HG03457 (cell line): ENCODE results near the gene ACSF3.

Experiments used
- ATAC-seq: cut with Tn5 transposase; IDR thresholded peaks from one replicate; pipeline ENCODE4 v1.9.1; 2021; ENCODE audit warnings: moderate number of reproducible peaks; ENCODE audit not compliant: unreplicated experiment

ACSF3 gene

DNA sequence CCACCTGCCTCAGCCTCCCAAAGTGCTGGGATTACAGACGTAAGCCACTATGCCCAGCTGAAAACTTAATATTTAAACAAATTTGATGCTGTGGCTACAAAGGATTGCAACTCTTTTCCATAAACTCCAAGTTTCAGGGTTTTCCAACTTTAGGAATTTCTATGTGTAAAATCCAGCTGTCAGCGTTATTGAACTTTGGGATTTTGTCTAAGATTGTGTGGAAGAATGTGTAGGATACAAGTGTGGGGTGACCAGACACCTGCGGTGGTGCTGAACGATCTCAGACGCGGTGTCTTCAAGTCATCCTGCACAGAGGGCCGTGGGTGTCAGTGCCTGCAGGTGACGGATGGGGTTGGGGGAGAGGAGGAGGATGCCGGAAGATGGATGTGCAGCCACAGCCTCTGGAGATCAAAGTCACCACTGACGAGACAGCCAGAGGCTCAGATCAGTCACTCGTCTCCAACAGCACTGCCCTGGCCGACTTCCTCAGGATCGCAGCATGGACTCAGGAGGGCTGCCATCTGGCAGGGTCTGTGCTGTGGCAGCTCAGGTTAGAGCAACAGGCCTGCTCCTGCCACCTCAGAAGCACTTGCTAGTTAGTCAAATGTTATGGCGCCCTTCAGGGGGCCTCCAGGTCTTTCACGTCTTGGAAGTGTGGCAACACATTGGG lies 13.0 kb downstream of the ACSF3 start:
- no peak for ATAC-seq

DNA sequence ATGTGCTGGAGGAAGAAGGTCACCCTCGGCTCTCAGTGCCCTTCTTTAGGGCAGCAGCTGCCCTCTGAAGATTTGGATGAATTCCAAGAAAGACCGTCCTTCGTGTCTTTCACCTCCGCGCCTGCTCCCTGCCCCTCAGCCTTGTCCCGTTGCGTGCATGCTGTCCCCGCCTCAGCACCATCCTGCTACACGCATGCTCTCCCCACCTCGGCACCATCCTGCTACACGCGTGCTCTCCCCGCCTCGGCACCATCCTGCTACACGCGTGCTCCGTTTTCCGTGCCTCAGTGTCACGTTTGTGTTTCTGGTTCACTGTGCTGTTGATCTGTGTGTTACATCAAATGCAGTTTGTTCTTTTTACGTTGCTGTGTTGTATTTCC lies 13.5 kb downstream of the ACSF3 start:
- no peak for ATAC-seq

DNA sequence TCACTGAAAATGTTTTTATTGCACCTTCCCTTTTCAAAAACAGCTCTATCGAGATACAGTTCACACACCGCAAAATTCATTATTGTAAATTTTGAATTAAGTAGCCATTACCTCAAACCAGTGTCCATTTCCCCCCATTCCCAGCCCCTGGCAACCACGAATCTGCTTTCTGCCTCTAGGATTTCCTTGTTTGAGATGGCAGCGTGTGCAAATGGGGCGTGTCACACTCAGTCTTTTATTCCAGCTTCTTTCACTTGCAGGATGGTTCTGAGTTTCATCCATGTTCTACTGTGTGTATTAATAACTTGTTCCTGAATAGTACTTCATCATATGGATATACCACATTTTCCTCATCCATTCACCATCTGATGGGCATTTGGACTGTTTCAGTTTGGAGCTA lies 14.8 kb downstream of the ACSF3 start:
- no peak for ATAC-seq

DNA sequence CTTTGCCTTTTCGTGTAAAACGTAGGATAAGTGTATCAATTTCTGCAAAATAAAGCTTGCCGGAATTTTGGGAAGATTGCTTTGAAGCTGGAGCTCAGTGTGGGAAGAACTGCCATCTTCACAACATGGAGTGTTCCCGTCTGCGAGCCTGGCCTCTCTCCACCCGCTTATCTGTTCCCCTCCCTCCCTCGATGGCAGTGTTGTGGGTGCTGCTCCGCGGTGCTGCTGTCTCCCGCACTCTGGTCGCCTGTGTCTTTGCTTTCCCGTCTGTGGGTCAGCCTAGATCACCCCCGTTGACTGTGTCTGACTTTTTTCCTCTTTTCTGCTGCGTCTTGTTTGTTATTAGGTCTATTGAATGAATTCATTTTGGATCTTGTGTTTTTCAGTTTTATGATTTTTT lies 17.0 kb downstream of the ACSF3 start:
- ATAC-seq = no peak

DNA sequence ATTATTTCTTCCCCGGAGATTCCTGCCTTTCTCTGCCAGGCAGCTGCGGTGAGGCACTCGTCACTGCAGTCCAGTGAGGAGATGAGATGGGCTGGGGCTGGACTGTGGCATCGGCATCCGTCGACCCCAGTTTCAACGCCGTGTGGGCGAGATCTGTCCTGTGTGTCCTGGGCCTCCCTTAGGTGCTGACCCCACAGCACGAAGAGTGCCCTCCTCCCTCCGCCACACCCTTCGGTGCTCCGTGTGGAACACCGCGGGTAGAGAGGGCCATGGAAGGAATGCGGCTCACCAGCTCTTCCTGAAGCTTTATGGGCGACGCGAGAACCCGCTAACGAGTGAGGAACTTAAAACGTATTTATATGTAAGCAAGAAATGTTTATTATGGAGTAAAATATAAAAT lies 17.6 kb downstream of the ACSF3 start:
- no peak for ATAC-seq

DNA sequence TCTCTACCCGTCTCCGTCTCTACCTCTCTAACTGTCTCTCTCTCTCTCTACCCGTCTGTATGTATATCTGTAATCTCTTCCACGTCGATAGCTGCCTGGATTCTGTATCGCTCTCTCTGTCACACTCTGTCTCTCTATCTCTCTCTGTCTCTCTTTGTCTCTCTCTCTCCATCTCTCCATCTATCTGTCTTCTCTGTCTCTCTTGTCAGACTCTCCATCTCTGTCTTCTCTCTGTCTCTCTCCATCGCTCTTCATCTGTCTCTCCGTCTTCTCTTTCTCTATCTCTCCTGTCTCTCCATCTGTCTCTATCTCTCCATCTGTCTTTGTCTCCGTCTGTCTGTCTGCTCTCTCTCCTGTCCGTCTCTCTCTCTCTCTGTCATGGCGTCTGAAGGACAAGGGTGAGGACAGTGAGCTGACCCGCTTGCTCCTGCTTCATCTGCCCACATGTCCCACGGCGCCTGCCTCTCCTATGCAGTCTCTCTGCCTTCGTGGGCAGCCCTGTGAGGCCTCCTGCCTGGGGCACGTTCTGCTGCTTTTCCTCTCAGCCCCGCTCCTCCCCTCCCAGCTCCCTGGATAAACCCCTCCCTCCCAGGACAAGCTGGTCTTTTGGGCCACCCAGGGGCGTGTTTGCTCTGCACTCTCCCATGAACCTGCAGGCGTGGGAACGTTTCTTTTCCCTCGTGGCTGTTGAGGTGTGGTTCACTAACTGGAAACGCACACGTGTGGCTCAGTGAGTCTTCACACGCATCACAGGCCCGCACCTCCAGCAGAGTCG lies 18.9 kb downstream of the ACSF3 start:
- ATAC-seq = no peak

DNA sequence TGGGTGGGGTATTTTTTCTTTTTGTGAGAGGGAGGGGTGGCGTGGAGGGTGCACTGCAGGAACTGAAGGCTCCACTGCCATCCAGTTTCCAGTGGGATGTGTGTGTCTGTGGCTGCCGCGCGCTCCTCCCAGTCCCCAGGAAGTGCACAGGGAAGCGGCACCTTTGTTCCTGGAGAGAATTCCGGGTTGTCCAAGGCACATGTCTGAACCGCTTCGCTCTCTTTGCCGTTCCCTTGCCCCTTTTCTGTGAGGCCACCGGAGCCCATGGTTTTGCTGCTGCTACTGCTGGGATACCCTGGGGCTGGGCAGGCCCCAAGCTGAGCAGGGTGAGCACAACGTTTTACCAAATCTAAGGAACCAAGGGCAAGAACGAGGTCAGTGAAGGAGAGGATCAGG lies 19.5 kb downstream of the ACSF3 start:
- ATAC-seq = no peak

DNA sequence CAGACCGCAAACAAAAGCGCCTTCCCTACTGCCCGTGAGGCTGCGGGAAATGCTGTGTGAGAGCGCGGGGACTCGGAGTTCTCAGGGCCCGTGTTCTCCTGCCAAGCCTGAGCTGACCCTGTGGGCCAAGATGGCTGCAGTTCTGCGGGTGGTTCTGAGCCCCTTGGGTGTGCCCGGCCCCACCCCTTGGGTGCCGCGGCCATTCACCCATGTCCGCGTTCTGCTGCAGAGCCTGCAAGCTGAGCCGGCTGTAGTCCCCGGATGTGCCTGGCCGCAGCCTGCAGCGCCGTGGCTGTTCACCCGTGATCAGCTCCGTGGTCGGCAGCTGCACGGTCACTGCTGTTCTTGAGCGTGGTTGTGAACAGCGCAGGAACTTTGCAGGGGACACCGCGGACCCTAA lies 20.0 kb downstream of the ACSF3 start:
- ATAC-seq = no peak

DNA sequence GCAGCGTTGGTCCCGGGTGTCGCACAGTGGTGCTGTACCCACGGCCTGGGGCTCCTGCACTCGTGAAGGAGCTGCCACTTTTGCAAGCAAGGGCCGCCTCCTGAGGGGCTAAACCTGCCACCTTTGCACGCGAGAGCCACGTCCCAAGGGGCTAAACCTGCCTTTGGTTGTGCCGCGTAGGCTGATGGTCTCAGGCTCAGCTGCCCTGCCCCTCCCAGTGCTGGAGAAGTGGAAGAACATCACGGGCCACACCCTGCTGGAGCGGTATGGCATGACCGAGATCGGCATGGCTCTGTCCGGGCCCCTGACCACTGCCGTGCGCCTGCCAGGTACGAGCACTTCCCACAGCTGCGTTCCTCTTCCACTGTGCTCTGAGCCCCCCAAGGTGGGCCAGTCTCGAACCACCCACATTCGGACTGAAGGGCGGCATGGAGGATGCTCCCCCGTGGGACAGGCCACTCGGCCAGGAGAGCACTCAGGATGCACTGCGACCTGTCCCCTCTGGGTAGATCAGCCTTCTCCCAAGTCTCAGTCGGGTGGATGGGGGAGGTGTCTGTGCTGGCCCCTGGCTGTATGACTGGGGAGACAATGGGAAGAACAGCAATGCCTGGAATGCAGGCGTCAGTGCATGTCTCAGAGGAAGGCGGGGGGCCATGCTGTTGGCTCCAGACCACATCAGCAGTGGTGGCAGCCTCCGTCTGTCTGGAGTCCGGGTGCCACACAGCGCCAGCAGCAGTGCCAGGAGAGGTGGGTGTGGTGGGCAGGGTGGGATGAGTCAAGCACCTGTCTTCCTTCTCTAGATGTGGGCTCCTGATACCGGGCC lies 20.7 kb downstream of the ACSF3 start:
- ATAC-seq = no peak

DNA sequence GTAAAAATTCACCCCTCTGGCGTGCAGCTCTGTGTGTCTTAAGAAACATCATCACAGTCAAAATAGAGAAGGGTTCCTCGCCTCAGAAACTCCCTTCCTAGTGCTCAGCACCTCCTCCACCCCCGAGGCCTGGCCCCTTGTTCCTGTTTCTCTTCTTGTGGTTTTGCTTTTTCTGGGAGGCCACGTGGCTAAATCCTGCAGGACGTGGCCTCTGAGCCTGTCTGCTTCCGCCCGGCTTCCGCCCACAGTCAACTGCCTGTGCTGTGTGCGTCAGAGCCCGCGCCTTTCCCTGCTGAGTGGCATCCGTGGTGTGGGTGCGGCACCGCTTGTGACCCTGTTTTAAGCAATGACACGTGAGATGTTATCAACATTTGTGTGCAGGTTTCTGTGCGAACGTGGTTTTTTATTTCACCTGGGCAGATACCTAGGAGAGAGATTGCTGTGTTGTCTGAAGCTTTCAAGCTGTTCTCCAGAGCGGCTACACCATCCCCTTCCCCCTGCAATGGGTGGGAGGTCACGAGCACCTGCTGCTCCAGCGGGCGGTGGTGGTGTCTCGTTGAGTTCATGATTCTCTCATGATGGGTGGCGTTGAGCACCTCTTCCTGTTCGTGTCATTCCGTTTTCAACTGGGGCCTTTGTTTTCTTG lies 21.7 kb downstream of the ACSF3 start:
- ATAC-seq = peak; percentile 48

DNA sequence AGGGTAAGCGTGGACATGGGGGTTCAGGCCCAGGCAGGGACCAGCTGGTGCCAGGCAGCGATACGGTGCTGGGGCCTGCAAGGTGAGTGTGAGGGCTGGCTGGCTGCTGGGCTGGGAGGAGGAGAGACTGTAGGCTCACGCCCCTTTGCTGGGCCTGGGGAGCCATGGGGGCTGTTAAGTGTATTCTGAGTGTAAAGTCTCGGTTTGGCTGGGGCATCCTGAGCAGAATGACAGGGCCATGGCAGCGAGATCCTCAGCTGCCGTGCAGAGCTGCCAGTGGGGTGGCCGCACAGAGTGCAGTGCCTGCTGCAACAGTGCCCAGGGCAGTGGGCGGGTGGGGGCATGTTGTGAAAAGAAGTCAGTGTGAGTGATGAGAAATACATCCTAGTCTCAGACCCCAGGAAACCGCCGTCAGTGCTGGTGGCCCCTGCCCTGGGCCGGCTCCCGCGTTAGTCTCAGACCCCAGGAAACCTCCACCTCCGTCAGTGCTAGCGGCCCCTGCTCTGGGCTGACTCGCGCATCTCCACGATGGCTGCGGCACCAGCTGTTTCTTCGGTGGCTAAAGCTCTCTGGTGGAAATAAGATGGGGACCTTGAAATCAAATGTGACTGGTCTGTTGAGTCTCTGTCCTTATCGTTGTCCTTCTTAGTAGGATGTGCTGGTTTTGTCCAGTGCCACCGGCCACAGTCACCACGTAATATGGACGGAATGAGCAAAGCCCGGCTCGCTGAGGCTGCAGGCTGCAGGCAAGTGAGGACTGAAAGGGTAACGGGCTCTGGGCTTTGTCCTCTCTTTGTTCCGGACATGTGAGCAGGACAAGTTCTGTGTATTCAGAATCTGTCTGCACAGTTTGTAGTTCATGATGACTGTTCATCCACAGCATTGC lies 22.9 kb downstream of the ACSF3 start:
- no peak for ATAC-seq

DNA sequence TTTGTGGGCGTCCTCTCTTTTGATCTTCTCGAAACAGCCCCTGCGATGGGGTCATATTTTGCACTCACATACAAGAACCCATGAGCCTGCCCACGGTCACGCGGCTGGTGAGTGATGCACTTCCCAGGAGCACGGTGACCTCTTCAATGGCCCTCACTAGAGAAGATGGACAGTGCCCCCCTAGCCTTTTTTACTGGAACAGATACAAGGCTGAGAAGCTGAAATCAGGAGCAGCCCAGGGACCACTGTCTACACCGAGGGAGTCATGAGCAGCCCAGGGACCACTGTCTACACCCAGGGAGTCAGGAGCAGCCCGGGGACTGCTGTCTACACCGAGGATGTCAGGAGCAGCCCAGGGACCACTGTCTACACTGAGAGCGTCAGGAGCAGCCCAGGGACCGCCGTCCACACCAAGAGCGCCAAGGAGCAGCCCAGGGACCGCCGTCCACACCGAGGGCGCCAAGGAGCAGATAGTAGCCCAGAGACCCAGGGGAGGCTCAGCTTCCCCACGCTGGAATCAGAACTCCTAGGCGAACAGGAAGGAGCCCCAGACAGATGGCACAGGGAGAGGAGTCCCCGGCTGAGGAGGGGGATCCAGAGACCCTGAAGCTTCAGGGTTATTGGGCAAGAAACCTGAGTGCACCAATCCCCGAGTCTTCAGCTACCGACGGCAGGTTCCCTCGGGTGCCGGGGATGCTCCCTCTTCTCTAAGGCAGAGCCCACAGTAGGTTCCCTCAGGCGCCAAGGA lies 23.7 kb downstream of the ACSF3 start:
- ATAC-seq = no peak

DNA sequence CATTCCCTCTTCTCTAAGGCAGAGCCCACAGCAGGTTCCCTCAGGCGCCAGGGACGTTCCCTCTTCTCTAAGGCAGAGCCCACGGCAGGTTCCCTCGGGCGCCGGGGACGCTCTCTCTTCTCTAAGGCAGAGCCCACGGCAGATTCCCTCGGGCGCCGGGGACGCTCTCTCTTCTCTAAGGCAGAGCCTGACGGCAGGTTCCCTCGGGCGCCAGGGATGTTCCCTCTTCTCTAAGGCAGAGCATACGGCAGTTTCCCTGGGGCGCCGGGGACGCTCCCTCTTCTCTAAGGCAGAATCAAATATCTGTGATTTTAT lies 24.3 kb downstream of the ACSF3 start:
- no peak for ATAC-seq

DNA sequence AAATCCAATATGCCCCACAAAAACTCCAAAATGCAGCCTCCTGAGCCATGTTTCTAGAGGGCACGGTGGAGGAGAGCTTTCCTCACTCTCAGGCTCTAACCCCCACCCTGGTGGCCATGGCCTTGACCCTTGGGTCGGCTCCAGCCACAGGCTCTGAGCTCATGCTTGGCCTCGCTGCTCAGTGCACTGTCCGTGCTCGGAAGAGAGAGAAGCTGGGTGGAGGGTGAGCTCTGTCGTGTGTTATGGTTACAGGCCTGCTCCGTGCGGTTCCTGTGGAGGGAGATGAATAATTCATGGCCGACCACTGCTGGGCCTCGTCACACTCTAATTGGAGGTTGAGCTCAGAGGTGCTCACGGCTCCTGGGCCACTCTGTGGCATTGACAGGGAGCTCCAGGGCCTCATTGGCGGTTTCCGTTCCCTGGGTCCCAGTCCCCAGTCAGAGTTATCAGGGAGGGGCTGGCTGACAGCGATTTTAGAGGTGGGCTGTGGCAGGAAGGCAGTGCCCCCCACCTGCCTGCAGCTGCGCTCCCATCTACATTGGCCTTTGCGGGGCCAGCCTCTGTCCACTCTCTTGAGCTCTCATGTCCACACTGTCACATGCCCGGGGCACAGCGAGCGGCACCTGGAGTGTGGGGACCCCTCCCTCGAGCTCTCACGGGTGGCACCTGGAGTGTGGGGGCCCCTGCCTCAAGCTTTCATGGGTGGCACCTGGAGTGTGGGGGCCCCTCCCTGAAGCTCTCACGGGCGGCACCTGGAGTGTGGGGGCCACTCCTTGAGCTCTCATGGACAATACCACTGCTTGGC lies 24.9 kb downstream of the ACSF3 start:
- no peak for ATAC-seq

DNA sequence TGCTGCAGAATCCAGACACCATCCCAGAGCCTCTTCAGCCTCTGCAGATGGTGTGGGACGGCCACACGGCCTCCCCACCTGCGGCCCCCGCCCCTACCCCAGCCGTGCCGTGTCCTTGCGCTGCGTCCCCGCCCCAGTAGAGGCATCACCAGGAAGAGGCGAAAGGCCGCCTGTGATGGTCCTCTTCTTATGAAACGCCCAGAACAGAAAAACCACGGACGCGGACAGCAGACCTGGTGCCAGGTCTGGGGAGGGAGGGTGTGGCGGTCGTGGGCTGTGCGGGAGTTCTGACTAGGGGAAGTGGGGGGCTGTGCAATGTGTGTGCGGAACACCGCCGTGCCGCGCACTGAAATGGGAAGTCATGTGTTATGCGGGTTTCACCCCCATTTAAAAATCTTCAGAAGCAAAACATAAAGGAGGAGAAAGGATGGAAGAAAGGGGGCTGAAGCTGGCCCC lies 25.5 kb downstream of the ACSF3 start:
- no peak for ATAC-seq

DNA sequence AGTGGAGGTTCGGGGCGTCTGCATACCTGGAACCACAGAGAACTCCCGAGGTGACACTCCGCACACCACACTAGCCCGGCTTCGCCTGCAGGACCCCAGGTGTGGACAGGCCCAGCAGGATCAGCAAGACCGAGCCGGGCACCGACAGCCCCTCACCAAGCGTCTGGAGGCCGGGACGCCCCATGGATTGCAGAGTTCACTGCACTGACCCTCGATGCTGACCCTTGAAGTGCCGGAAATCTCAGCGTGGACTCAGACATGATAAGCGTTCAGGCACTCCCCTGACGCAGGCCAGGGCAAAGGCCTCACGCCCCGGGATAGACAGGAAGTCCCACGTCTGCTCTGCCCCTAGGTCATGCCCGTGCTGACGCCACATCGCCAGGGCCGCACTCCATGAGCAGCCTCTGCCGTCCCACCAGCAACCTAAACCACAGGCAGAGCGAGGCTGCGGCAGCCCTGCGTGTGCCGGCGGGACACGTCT lies 26.0 kb downstream of the ACSF3 start:
- no peak for ATAC-seq

DNA sequence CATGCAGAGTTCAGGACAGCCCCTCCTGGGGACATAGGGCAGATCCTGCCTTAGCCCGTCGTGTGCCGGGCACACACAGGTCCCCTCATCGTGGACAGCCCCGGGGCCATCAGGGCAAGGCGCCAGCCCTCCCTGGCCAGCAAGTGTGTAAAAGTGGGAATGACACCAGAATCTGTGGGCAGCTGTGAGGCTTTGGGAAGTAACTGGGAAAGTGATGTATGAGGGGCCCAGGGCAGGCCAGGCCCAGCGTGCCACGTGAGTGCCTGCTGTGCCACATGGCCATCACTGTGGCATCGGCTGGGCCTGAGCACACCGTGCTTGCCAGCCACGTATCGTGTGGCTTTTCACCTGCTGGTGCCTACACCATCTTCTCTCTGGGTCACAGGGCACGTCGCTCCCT lies 26.6 kb downstream of the ACSF3 start:
- ATAC-seq = no peak

DNA sequence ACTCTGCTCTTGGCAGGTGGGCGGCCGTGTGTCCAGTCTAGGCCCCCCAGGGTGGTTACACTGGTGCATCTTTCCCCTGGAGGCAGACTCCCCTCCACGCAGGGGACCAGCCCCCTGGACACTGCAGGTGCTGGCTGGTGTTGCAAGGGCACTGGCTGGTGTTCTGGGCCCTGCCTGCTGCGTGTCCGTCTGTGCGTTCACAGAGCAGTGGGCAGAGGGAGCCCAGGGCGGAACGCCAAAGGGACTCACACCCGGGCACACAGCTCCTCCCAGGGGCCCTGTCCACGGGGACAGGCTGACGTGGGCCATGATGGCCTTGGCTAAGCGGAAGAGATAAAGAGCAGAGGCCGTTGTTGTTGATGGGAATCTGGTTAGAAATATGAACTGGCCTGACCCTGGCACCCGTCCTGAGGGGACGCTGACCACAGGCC lies 27.3 kb downstream of the ACSF3 start:
- no peak for ATAC-seq
